ENCODE measurements around the gene REELD1.

REELD1 gene

DNA sequence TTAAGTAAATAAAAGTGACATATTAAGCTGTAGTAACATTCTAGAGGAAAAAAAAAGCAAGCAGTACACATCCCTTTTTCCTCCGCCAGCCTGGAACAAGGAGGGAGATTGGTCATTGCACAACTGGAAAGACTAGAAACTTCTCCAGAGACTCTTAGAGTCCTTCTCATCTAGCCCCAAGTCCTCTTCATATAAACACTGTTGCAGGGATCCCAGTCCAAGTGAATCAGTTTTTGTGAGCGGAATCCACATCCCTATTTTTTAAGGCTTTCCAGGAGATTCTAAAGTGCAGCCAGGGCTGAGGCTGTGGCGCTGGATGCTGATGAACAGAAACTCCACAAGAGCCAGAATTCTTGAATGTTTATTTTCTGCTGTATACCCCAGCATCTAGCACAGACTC lies 23.8 kb downstream of the REELD1 start:
- TF ChIP-seq, protein P1, sequence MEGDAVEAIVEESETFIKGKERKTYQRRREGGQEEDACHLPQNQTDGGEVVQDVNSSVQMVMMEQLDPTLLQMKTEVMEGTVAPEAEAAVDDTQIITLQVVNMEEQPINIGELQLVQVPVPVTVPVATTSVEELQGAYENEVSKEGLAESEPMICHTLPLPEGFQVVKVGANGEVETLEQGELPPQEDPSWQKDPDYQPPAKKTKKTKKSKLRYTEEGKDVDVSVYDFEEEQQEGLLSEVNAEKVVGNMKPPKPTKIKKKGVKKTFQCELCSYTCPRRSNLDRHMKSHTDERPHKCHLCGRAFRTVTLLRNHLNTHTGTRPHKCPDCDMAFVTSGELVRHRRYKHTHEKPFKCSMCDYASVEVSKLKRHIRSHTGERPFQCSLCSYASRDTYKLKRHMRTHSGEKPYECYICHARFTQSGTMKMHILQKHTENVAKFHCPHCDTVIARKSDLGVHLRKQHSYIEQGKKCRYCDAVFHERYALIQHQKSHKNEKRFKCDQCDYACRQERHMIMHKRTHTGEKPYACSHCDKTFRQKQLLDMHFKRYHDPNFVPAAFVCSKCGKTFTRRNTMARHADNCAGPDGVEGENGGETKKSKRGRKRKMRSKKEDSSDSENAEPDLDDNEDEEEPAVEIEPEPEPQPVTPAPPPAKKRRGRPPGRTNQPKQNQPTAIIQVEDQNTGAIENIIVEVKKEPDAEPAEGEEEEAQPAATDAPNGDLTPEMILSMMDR (IDR thresholded peaks at IDR 0.05; ENCODE audit: insufficient read depth, missing control alignments): no peak
- FAIRE-seq: no peak
- no peak for DNase-seq (ENCODE audit: insufficient read length, low spot score)

DNA sequence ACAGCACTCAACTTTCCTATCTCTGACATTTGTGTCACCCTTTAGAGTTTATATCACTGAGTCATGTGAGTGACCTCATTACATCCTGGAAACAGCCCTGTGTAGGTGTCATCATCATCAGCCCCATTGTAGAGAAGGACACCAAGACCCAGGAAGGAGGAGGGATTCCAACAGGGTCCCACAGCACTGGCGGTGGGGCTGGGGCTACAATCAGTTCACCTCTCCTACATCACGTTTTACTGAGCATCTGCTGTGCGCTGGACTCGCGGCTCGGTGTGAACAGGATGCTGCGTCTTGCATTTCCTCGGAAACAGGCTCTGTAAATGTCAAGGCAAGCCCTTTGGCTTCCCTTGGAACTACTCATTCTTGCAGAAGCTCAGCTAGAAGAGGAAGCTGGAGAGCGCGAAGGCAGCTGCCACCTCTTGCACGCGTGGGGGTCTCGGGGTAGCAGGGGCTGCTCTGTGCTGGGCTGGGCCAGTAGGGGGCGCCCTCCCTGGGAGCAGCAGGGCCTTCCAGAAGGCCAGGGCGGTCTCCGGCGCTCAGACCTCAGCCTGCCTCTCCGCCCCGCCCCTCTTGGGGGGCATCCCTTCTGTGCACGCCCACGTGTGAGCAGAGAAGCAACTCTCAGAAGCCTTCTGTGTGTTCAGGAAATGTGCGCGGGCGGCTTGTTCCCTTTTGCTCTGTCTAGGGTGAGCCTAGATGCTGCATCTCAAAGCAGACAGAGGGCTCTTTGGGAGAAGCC lies 29.0 kb downstream of the REELD1 start:
- FAIRE-seq (no peak), DNase-seq (ENCODE audit: insufficient read length, low spot score) (no peak)
- TF ChIP-seq, protein P1 (IDR thresholded peaks at IDR 0.05; ENCODE audit: insufficient read depth, missing control alignments): peak; percentile 18

DNA sequence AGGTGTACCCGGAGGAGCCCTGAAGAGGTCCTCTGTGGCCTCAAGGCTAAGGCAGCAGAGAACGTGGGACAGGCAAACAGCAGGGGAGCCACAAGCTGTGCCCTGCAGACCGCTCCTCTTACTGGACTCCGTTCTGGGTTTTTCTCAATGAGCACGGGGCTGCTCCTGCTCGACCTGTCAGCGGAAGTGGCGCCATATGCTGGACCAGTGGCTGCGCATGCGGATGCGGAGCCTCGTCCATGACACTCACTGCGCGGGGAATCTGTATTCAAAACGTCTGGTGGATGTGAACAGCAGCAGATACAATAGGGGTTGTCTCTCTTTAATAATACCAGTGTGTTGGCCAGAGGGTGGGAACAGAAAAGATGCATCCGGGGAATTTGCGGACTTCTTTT lies 29.5 kb downstream of the REELD1 start:
- DNase-seq (ENCODE audit: insufficient read length, low spot score): no peak
- FAIRE-seq: no peak
- TF ChIP-seq, protein P1 (IDR thresholded peaks at IDR 0.05; ENCODE audit: insufficient read depth, missing control alignments): no peak

DNA sequence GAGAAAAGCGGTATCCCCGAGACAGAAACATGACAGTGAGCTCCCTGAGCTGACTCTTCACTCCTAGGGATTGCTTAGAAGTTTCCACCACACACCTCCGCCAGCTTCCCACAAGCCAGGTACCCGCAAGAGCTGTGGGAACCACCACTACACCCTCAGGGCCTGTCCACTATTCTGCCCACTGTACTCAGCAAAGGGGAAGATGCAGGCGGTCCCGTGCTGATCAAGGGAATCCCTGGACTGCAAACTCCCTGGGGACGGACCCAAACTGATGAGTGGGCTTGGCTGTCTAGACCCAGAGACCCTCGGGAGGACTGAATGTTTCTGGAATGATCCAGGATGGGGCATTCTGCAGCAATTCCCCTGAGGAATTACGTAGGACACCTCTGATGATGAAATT lies 30.2 kb downstream of the REELD1 start:
- TF ChIP-seq, protein P1 (IDR thresholded peaks at IDR 0.05; ENCODE audit: insufficient read depth, missing control alignments): no peak
- DNase-seq (ENCODE audit: insufficient read length, low spot score): no peak
- no peak for FAIRE-seq

DNA sequence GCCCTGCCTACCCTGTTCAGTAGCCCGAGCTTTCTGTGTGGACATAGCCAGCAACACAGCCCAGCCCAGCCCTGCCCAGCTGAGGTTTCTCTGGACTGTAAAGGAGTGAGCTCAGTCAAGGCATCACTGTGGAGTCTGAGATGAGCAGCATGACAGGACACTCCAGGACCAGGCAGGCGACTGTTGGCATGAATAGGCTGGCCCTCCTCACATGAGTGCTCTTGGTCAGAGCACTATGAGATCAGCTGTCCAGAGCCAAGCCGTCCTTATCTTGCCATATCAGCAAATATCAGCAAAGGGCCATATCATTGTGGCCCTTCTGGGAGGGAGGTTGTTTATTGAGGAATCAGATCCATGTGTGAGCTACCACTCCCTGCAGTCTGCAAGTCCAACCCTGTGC lies 30.9 kb downstream of the REELD1 start:
- FAIRE-seq (no peak), DNase-seq (ENCODE audit: insufficient read length, low spot score) (no peak)
- TF ChIP-seq, protein P1 (IDR thresholded peaks at IDR 0.05; ENCODE audit: insufficient read depth, missing control alignments): no peak

DNA sequence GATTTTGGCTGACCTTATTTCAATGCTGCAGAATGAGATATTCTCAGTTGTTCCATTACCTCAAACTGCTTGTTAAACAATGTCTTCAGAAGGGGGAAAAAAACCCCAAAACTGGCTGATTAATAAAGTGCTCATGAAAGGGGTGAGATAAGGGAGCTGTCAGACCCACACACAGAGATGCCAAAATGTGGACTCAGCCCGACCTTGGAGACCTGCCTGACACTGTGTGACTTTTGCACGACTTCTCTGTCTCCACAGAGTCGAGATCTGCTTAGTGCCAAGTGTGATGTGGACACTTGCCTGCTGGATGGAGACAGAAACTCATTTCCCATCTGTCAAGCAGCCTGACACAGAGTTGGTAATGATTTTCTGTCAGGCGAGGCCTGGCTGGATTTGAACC lies 31.5 kb downstream of the REELD1 start:
- no peak for FAIRE-seq
- DNase-seq (ENCODE audit: insufficient read length, low spot score): no peak
- TF ChIP-seq, protein P1 (IDR thresholded peaks at IDR 0.05; ENCODE audit: insufficient read depth, missing control alignments): no peak

DNA sequence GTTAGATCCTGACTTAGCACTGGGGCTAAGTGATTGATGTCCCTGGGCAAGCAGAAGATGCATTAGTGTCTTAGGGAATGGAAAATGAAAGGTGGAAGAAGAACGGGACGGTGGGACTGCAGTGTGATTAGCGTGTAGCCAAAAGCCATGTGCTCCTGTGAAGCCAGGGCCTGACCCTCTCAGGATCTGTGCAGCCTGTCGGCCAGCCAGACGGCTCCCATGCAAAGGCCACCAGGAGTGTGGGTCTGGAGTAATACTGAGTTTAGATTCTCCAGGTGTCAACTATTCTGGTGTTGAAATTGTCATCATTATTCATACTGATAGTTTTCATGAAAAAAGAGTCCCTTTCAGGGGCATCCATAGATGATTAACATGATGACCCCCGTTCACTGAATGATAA lies 32.0 kb downstream of the REELD1 start:
- FAIRE-seq (no peak), DNase-seq (ENCODE audit: insufficient read length, low spot score) (no peak)
- TF ChIP-seq, protein P1 (IDR thresholded peaks at IDR 0.05; ENCODE audit: insufficient read depth, missing control alignments): no peak
